ENCODE results near the gene PARL.

DNA sequence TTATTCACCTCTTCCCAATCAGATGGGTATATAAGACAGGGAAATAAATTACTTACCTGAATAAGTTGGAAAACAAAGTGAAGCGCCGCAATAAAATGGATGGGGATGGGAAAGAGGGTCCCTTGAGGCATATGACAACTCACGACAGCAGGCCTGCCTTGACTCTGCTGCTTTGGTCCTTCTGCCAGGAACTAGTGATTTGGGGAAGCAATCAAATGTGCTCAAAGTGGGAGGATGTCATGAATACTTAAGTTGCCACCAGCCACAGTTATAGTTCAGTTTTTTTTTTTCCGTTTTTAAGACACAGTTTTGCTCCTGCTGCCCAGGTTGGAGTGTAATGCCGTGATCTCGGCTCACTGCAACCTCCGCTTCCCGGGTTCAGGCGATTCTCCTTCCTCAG lies 4.6 kb downstream of the PARL start:
- TF ChIP-seq CTCF (IDR thresholded peaks at IDR 0.05) (no peak), JUNB (IDR thresholded peaks at IDR 0.05) (no peak)

Measured in A549 (cell line).